ENCODE measurements around the gene CASKIN1.

DNA sequence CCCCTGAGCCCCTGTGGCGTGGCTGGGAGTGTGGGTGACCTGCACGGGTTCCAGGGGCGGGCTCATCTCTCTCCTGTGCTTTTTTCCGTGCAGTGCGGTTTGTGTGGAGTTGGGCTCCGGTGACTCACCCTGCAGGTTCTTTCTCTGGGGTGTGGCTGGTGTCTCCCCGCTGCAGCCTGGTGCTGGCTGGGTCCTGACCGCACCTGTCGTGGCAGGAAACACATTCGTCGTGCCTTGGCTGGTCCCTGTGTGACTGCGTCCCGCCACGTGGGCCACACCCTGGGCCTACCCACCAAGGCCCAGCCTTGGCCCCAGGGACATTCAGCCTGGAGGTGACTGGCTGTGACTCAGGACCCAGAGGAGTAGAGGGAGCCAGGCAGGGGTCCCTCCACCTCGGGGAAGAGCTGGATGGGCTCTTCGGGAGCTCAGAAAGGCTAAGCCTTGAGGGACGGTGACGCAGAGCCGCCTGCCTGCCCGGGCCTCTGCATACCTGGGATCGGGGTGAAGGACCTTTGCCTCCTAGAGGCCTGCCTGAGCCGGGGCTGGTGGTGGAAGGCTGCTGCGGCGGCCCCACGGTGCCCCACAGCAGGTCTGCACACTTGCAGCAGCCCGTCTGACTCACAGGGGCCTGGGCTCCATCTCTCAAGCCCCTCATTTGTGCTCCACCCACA, 33.1 kb downstream of the CASKIN1 start:
- TF ChIP-seq CTCF (IDR thresholded peaks at IDR 0.05) (no peak), POLR2A (IDR thresholded peaks at IDR 0.05) (no peak), EP300 (IDR thresholded peaks at IDR 0.05) (no peak), POLR2AphosphoS5 (IDR thresholded peaks at IDR 0.05) (no peak)
